ENCODE measurements around the gene SEC11C. TPM values are rescaled to one million over a fixed set of nuclear protein-coding genes. Genes with fewer than 3 reads are reported as not detected.

Gene SEC11C
- total and polyA plus RNA-seq, 2 donors (not counting 1 experiment from before 2014, with no cell fraction given), result 12.5 to 16.3 TPM

GRCh38 chr18:59109375-59109774, 30.3 kb upstream of the SEC11C start:
- peaks cover 20% of the 10 kb centered on the region for H3K27me3 ChIP-seq (ENCODE audit: control insufficient read depth, insufficient read depth, low read length)
- no peak for TF ChIP-seq EZH2 (IDR thresholded peaks at IDR 0.05; ENCODE audit: low read length, missing control alignments)
- no peak for TF ChIP-seq CTCF (conservative IDR thresholded peaks at IDR 0.05 in 1 of 2, IDR thresholded peaks at IDR 0.05 in 1 of 2; ENCODE audit: low read depth in 1 of 2, low read length in 2 of 2)

GRCh38 chr18:59114160-59114559, 25.5 kb upstream of the SEC11C start:
- TF ChIP-seq EZH2 (IDR thresholded peaks at IDR 0.05; ENCODE audit: low read length, missing control alignments), result no peak
- TF ChIP-seq CTCF (conservative IDR thresholded peaks at IDR 0.05 in 1 of 2, IDR thresholded peaks at IDR 0.05 in 1 of 2; ENCODE audit: low read depth in 1 of 2, low read length in 2 of 2), result no peak
- no peak overlapping the region for H3K4me2 ChIP-seq (ENCODE audit: extremely low read depth, insufficient read depth, low read length)
- H3K79me2 ChIP-seq (ENCODE audit: control insufficient read depth, insufficient read depth, low read length), result no peaks in the 10 kb centered on the region
- no peak overlapping the region for H3K9ac ChIP-seq (ENCODE audit: insufficient read depth, low read length)
- no peaks in the 10 kb centered on the region for H3K4me1 ChIP-seq (ENCODE audit: control insufficient read depth, extremely low read depth, insufficient read depth, low read length)
- H4K20me1 ChIP-seq (ENCODE audit: control insufficient read depth, extremely low read depth, insufficient read depth, low read length), result no peaks in the 10 kb centered on the region
- no peak overlapping the region for H3K27ac ChIP-seq (ENCODE audit: insufficient read depth, low read length)
- DNase-seq (ENCODE audit: low read depth in 2 of 2), result peak in 1 of 2 donors; percentile 32
- no peak overlapping the region for H3K4me3 ChIP-seq (replicated peaks in 1 of 4; ENCODE audit: control extremely low read depth in 1 of 4, insufficient read depth in 1 of 4, low read depth in 3 of 4, low read length in 4 of 4)
- H3K9me3 ChIP-seq (ENCODE audit: control insufficient read depth, insufficient read depth, low read depth, low read length), result no peaks in the 10 kb centered on the region
- H3K36me3 ChIP-seq (ENCODE audit: control insufficient read depth, insufficient read depth, low read length), result no peaks in the 10 kb centered on the region
- no peak overlapping the region for H2AFZ ChIP-seq (ENCODE audit: low read length)
- H3K27me3 ChIP-seq (ENCODE audit: control insufficient read depth, insufficient read depth, low read length), result peaks cover 15% of the 10 kb centered on the region

More at GRCh38 chr18:59109375-59109774, 30.3 kb upstream of the SEC11C start:
- no peak overlapping the region for H3K4me3 ChIP-seq (replicated peaks in 1 of 4; ENCODE audit: control extremely low read depth in 1 of 4, insufficient read depth in 1 of 4, low read depth in 3 of 4, low read length in 4 of 4)
- H3K4me1 ChIP-seq (ENCODE audit: control insufficient read depth, extremely low read depth, insufficient read depth, low read length), result no peaks in the 10 kb centered on the region
- H3K27ac ChIP-seq (ENCODE audit: insufficient read depth, low read length), result no peak overlapping the region
- no peak overlapping the region for H3K9ac ChIP-seq (ENCODE audit: insufficient read depth, low read length)
- no peaks in the 10 kb centered on the region for H3K9me3 ChIP-seq (ENCODE audit: control insufficient read depth, insufficient read depth, low read depth, low read length)
- no peaks in the 10 kb centered on the region for H4K20me1 ChIP-seq (ENCODE audit: control insufficient read depth, extremely low read depth, insufficient read depth, low read length)
- H3K4me2 ChIP-seq (ENCODE audit: extremely low read depth, insufficient read depth, low read length), result no peak overlapping the region
- H3K36me3 ChIP-seq (ENCODE audit: control insufficient read depth, insufficient read depth, low read length), result no peaks in the 10 kb centered on the region
- H2AFZ ChIP-seq (ENCODE audit: low read length), result no peak overlapping the region
- DNase-seq (ENCODE audit: low read depth in 2 of 2), result no peak
- no peaks in the 10 kb centered on the region for H3K79me2 ChIP-seq (ENCODE audit: control insufficient read depth, insufficient read depth, low read length)

- H3K4me3 ChIP-seq (replicated peaks in 1 of 4; ENCODE audit: control extremely low read depth in 1 of 4, insufficient read depth in 1 of 4, low read depth in 3 of 4, low read length in 4 of 4), result no peak overlapping the region
- no peak overlapping the region for H3K27ac ChIP-seq (ENCODE audit: insufficient read depth, low read length)
- H3K27me3 ChIP-seq (ENCODE audit: control insufficient read depth, insufficient read depth, low read length), result peaks cover 13% of the 10 kb centered on the region
- no peaks in the 10 kb centered on the region for H3K9me3 ChIP-seq (ENCODE audit: control insufficient read depth, insufficient read depth, low read depth, low read length)
- no peaks in the 10 kb centered on the region for H3K79me2 ChIP-seq (ENCODE audit: control insufficient read depth, insufficient read depth, low read length)
- no peak overlapping the region for H3K4me2 ChIP-seq (ENCODE audit: extremely low read depth, insufficient read depth, low read length)
- H3K4me1 ChIP-seq (ENCODE audit: control insufficient read depth, extremely low read depth, insufficient read depth, low read length), result peaks cover 4% of the 10 kb centered on the region
- H3K36me3 ChIP-seq (ENCODE audit: control insufficient read depth, insufficient read depth, low read length), result no peaks in the 10 kb centered on the region
- no peak for TF ChIP-seq EZH2 (IDR thresholded peaks at IDR 0.05; ENCODE audit: low read length, missing control alignments)
- TF ChIP-seq CTCF (conservative IDR thresholded peaks at IDR 0.05 in 1 of 2, IDR thresholded peaks at IDR 0.05 in 1 of 2; ENCODE audit: low read depth in 1 of 2, low read length in 2 of 2), result no peak
- no peak overlapping the region for H2AFZ ChIP-seq (ENCODE audit: low read length)
- H3K9ac ChIP-seq (ENCODE audit: insufficient read depth, low read length), result no peak overlapping the region
- peak; percentile 74 to 97 for DNase-seq (ENCODE audit: low read depth in 2 of 2)
- no peaks in the 10 kb centered on the region for H4K20me1 ChIP-seq (ENCODE audit: control insufficient read depth, extremely low read depth, insufficient read depth, low read length)
Measured at GRCh38 chr18:59123588-59124369, 15.9 kb upstream of the SEC11C start.
